Effector memory CD8-positive, alpha-beta T cell (primary cell): ENCODE measurements around the gene LAMP1.

ENCODE experiments used
- ATAC-seq: fragments of 150-1000 bp; cut with Tn5 transposase; replicated peaks from 2 replicates; pipeline ENCODE4 v1.10.0; 2021; ENCODE audit warnings: mild to moderate bottlenecking, moderate library complexity
- DNase-seq, 3 experiments: peaks; one replicate each; pipeline ENCODE4 v3.0.0; 2021
- H3K27ac Mint-ChIP-seq, 2 donors: one replicate each; pipeline ENCODE4 v1.8.0; 2022; ENCODE audit warnings: mild to moderate bottlenecking in 2 of 2, mixed read lengths in 2 of 2, moderate library complexity in 2 of 2
- H3K27me3 Mint-ChIP-seq, 2 donors: one replicate each; pipeline ENCODE4 v1.8.0; 2022; ENCODE audit warnings: mixed read lengths in 2 of 2
- H3K36me3 Mint-ChIP-seq: one replicate; pipeline ENCODE4 v1.8.0; 2022; ENCODE audit warnings: mild to moderate bottlenecking, moderate library complexity, mixed read lengths; ENCODE audit not compliant: insufficient read depth
- H3K4me1 Mint-ChIP-seq, 2 donors: one replicate each; pipeline ENCODE4 v1.8.0; 2022; ENCODE audit warnings: low read depth in 2 of 2, mixed read lengths in 2 of 2
- H3K4me3 Mint-ChIP-seq, 2 donors: one replicate each; pipeline ENCODE4 v1.8.0; 2022; ENCODE audit warnings: mild to moderate bottlenecking in 2 of 2, mixed read lengths in 2 of 2, moderate library complexity in 2 of 2
- H3K9me3 Mint-ChIP-seq, 2 donors: one replicate each; pipeline ENCODE4 v1.8.0; 2022; ENCODE audit warnings: mixed read lengths in 2 of 2

The LAMP1 gene

DNA sequence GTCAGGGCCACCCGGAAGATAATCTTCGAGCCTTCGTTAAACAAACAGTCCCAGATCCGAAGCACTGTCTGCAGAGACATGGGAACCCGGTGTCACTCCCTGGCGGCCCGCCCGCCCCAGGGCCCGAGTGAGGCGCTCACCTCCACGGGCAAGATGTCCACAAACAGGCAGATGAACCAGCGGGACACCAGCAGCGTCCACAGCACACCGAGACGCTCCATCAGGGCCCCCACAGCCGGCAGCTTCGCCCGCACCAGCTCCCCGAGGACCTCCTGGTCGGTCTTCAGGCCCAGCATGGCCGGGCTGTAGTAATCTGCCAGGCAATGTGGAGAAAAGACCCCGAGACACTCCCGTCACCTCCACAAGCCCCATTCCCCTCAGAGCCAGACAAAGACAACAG is 28.7 kb downstream of the LAMP1 start:
- no peaks in the 10 kb centered on the region for H3K27me3 Mint-ChIP-seq
- ATAC-seq (no peak), DNase-seq (no peak)
- no peak overlapping the region for H3K4me3 Mint-ChIP-seq
- H3K36me3 Mint-ChIP-seq: peaks cover 59% of the 10 kb centered on the region
- no peaks in the 10 kb centered on the region for H3K9me3 Mint-ChIP-seq
- peaks cover 4% of the 10 kb centered on the region in 2 donors for H3K4me1 Mint-ChIP-seq
- H3K27ac Mint-ChIP-seq: no peak overlapping the region

- no peaks in the 10 kb centered on the region for H3K9me3 Mint-ChIP-seq
- no peak overlapping the region for H3K27ac Mint-ChIP-seq
- H3K4me3 Mint-ChIP-seq: no peak overlapping the region
- H3K36me3 Mint-ChIP-seq: peaks cover 43% of the 10 kb centered on the region
- ATAC-seq (no peak), DNase-seq (no peak)
- peaks cover 0 to 4% of the 10 kb centered on the region in 2 donors for H3K27me3 Mint-ChIP-seq
- peaks cover 4% of the 10 kb centered on the region in 2 donors for H3K4me1 Mint-ChIP-seq
Observed at GRCh38 chr13:113327391-113327765, 30.3 kb downstream of the LAMP1 start.

DNA sequence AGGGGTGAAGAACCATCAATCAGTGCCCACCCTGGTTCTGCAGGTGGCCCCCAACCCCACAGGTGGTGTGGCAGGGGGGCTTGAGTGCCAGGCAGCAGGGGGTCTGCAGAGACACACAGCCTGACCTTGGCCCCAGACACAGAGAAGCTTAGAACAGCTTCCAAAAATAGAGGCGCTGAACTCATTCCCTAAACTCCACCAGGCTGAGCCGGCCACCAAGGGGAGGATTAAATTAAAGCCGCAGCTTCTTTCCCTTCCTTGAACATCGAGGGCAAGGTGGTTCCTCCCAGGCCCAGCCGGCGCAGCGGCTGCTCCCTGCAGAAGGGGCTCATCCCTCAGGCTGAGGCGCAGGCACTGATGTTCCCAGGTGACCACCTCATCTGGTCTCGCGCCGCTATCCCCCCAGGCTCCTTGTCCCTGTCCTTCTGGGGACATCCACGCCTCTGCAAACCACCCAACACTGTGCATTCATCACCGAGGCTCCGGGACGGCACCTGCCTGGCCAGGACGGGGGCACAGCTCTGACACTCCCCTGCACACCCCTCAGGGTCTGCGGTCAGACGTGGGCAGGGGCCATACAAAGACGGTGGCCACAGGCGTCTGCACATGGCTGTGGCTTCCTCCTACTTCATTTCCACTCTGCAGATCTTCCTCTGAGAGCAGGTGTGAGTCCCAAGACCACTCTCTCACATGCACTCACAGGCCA is 30.9 kb downstream of the LAMP1 start:
- peaks cover 40% of the 10 kb centered on the region for H3K36me3 Mint-ChIP-seq
- H3K4me1 Mint-ChIP-seq: peaks cover 4% of the 10 kb centered on the region in 2 donors
- peaks cover 0 to 9% of the 10 kb centered on the region in 2 donors for H3K27me3 Mint-ChIP-seq
- H3K27ac Mint-ChIP-seq: no peak overlapping the region
- DNase-seq (no peak), ATAC-seq (no peak)
- H3K9me3 Mint-ChIP-seq: no peaks in the 10 kb centered on the region
- no peak overlapping the region for H3K4me3 Mint-ChIP-seq

- Mint-ChIP-seq H3K36me3 (peaks cover 31% of the 10 kb centered on the region), H3K9me3 (no peaks in the 10 kb centered on the region)
- no peak for DNase-seq
Observed at GRCh38 chr13:113328851-113329250, 31.8 kb downstream of the LAMP1 start.

GRCh38 chr13:113329656-113330312 is 32.7 kb downstream of the LAMP1 start:
- Mint-ChIP-seq H3K27me3 (peaks cover 5 to 15% of the 10 kb centered on the region in 2 donors), H3K9me3 (no peaks in the 10 kb centered on the region), H3K27ac (no peak overlapping the region), H3K4me3 (no peak overlapping the region), H3K4me1 (peaks cover 4% of the 10 kb centered on the region in 2 donors), H3K36me3 (peaks cover 25% of the 10 kb centered on the region)
- ATAC-seq: no peak
- no peak for DNase-seq

More at GRCh38 chr13:113328851-113329250, 31.8 kb downstream of the LAMP1 start:
- no peak overlapping the region for H3K4me3 Mint-ChIP-seq
- H3K4me1 Mint-ChIP-seq: peaks cover 4% of the 10 kb centered on the region in 2 donors
- no peak for ATAC-seq
- no peak overlapping the region for H3K27ac Mint-ChIP-seq
- H3K27me3 Mint-ChIP-seq: peaks cover 0 to 9% of the 10 kb centered on the region in 2 donors

DNA sequence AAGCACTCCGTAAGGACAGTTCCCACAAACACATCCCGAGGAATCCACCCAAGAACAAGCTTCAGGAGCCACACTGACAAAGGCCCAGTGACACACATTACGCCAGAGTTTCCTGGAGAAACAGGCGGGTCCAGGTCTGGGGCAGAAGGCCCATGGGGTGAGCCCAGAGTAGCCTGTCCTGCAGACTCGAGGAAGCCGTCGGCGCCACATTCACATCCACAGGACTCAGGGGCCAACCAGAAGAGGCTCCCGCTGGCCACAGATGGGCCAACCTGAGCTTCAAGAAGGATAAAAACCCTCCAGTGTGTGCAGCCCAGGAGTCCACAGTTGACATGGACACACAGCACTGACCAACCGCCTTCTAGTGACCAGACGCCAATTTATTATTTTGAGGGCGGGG is 35.6 kb downstream of the LAMP1 start:
- Mint-ChIP-seq H3K9me3 (no peaks in the 10 kb centered on the region), H3K4me3 (no peak overlapping the region), H3K36me3 (peaks cover 7% of the 10 kb centered on the region), H3K4me1 (peaks cover 4% of the 10 kb centered on the region in 2 donors), H3K27me3 (peaks cover 15 to 30% of the 10 kb centered on the region in 2 donors), H3K27ac (no peak overlapping the region)
- DNase-seq (no peak), ATAC-seq (no peak)

DNA sequence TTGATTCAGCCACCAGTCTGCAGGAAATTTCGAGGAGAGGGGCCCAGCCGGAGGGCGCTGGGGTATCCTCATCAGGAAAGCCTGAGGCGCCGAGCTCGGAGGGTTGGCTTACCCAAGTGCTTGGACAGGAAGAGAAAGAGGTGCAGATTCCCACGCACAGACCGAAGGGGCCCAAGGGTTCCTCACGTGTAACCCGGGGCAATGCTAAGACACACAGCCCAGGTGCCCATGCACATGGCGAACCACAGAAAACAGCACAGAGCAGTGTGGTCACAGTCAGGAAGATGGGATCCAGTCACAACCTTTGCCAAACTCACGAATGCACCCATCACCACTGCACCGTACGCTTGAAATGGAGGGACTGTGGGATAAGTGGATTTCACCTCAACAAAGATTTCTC is 36.0 kb downstream of the LAMP1 start:
- no peak for DNase-seq
- Mint-ChIP-seq H3K36me3 (peaks cover 7% of the 10 kb centered on the region), H3K4me3 (no peak overlapping the region), H3K9me3 (no peaks in the 10 kb centered on the region), H3K4me1 (peaks cover 2 to 4% of the 10 kb centered on the region in 2 donors), H3K27me3 (peaks cover 15 to 30% of the 10 kb centered on the region in 2 donors), H3K27ac (no peak overlapping the region)
- no peak for ATAC-seq

DNA sequence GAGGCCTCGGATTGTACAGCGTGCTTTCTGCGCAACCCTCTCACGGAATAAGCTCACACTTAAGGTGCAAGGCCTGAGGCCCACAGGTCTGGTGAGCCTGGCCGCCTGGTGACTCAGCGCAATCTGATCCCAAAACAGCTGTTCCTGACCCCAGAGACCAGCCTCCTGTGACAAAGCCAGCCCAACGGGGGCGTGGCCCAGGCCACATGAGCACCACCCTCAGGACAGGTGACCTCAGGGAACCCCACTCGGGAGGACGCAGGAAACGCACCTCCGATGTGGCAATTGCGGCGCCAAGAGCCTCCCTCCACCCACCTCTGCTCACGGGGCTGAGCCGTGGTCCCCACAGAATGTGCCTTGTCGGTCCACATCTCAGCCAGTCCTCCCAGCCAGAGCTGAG is 40.5 kb downstream of the LAMP1 start:
- H3K9me3 Mint-ChIP-seq: no peaks in the 10 kb centered on the region
- ATAC-seq (no peak), DNase-seq (no peak)
- peaks cover 3% of the 10 kb centered on the region for H3K36me3 Mint-ChIP-seq
- H3K4me3 Mint-ChIP-seq: no peak overlapping the region
- H3K4me1 Mint-ChIP-seq: no peaks in the 10 kb centered on the region
- peaks cover 28 to 29% of the 10 kb centered on the region in 2 donors for H3K27me3 Mint-ChIP-seq
- no peak overlapping the region for H3K27ac Mint-ChIP-seq

DNA sequence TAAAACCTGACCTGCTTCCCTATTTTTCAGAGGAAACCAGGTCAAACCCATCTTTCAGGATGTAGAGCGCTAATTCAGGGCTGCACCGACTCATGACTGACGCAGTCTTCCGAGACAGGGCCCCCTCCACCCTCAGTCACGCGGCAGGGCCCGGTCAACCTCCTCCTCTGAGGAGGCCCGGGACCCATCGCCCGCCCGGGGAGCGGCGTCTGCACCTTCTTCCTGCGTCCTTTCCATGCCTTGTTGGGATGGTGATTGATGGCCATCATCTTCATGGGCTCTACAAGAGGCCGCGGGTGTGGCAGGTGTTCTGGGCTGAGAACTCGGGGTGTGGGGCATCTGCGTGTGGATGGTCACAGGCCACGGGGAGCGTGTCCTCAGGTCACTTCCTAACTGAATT is 40.9 kb downstream of the LAMP1 start:
- peaks cover 3% of the 10 kb centered on the region for H3K36me3 Mint-ChIP-seq
- H3K4me1 Mint-ChIP-seq: no peaks in the 10 kb centered on the region
- no peak for DNase-seq
- no peak for ATAC-seq
- H3K9me3 Mint-ChIP-seq: no peaks in the 10 kb centered on the region
- H3K27ac Mint-ChIP-seq: no peak overlapping the region
- H3K27me3 Mint-ChIP-seq: peaks cover 29 to 32% of the 10 kb centered on the region in 2 donors
- H3K4me3 Mint-ChIP-seq: no peak overlapping the region

GRCh38 chr13:113338451-113338850 is 41.4 kb downstream of the LAMP1 start:
- H3K4me1 Mint-ChIP-seq: no peaks in the 10 kb centered on the region
- ATAC-seq (no peak), DNase-seq (no peak)
- no peak overlapping the region for H3K27ac Mint-ChIP-seq
- peaks cover 32 to 34% of the 10 kb centered on the region in 2 donors for H3K27me3 Mint-ChIP-seq
- H3K9me3 Mint-ChIP-seq: no peaks in the 10 kb centered on the region
- peaks cover 3% of the 10 kb centered on the region for H3K36me3 Mint-ChIP-seq
- no peak overlapping the region for H3K4me3 Mint-ChIP-seq

DNA sequence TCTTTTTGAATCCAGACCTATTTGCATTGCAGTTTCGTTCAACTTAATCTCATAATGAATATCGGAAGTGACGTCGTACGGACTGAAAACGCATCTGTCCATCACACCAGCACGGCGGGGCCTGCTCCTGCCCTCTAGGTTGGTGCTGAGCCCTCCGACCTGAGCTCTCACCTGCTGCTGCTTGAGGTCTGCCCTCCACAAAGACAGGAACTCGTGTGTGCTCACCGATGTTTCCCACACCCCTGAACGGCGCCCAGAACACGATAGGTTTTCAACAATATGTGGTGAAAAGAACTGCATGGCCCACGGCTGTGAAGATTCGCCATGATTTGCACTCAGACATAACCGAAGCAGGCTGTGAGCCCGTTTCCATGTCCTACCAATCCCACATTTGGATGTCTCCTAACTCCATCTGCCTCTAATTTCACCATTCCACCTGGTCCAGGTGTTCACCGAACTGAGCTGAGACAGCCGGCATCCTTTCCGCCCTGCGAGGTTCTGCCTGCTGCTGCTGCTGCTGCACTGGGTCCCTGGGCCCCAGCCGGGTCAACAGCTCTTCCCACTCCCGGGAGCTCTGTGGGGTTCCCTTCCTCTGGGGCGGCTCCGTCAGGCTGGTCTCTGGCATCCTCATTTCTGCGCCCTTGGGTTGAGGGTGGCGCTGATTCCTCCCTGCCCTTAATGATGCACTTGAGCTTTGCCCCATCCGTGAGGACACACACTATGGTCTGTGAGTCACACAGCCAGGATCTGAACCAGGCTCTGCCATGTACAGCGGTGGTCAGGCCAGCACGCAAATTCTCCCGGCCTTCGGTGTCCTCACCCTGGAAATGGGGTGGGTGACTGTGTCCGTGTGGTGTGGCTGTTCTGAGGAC is 46.0 kb downstream of the LAMP1 start:
- Mint-ChIP-seq H3K36me3 (peaks cover 2% of the 10 kb centered on the region), H3K27me3 (peaks cover 17 to 29% of the 10 kb centered on the region in 2 donors), H3K4me3 (no peak overlapping the region), H3K9me3 (no peaks in the 10 kb centered on the region), H3K4me1 (no peaks in the 10 kb centered on the region), H3K27ac (no peak overlapping the region)
- ATAC-seq (no peak), DNase-seq (no peak)

DNA sequence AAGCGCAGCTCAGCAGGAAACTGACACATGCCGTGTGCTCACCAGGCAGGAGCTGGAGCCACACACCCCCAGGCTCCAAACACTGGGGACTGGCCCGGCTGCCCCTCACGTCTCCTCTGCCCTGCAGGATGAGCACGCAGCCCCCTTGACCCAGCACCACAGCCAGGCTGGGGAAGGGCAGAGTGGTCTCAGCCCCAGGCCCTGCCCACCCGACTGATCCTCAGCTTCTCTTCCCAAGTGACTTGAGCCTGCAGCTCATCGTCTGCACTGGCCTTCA is 46.6 kb downstream of the LAMP1 start:
- Mint-ChIP-seq H3K36me3 (no peaks in the 10 kb centered on the region), H3K27me3 (peaks cover 17 to 29% of the 10 kb centered on the region in 2 donors), H3K27ac (no peak overlapping the region), H3K4me3 (no peak overlapping the region), H3K9me3 (no peaks in the 10 kb centered on the region), H3K4me1 (no peaks in the 10 kb centered on the region)
- DNase-seq: no peak
- no peak for ATAC-seq

GRCh38 chr13:113345486-113345885 is 48.4 kb downstream of the LAMP1 start:
- ATAC-seq (no peak), DNase-seq (no peak)
- H3K27me3 Mint-ChIP-seq: peaks cover 22 to 39% of the 10 kb centered on the region in 2 donors
- H3K9me3 Mint-ChIP-seq: no peaks in the 10 kb centered on the region
- H3K36me3 Mint-ChIP-seq: no peaks in the 10 kb centered on the region
- H3K4me3 Mint-ChIP-seq: no peak overlapping the region
- no peaks in the 10 kb centered on the region for H3K4me1 Mint-ChIP-seq
- H3K27ac Mint-ChIP-seq: no peak overlapping the region
